Smooth muscle cell (in vitro differentiated cells): ENCODE data around the gene DFFA. TPM values are rescaled to one million over a fixed set of nuclear protein-coding genes. Genes with fewer than 3 reads are reported as not detected.
"Not testable (repeated sequence)": the region's sequence is repeated elsewhere in the genome, so short reads cannot be mapped to it uniquely, and the experiment has no call there.

Source experiments
- DNase-seq: peaks from one replicate; lab custom pipeline; 2025; ENCODE audit not compliant: unreplicated experiment; lab: John Stamatoyannopoulos, UW
- H2AFZ ChIP-seq: fragments of 200-600 bp; sonication (generic); 2 replicates; pipeline ENCODE4 v1.6.0; 2016; ENCODE audit warnings: antibody characterized with exemption, low read depth, mild to moderate bottlenecking
- H3F3A ChIP-seq: fragments of 200-600 bp; sonication (generic); 2 replicates; pipeline ENCODE4 v1.6.0; 2017; ENCODE audit warnings: antibody characterized with exemption, low read depth
- H3K27ac ChIP-seq: fragments of 200-600 bp; sonication (generic); 2 replicates; pipeline ENCODE4 v1.5.1; 2016; ENCODE audit warnings: low read depth, mild to moderate bottlenecking
- H3K27me3 ChIP-seq: fragments of 200-600 bp; sonication (generic); 2 replicates; pipeline ENCODE4 v1.6.1; 2016; ENCODE audit warnings: low read depth, mild to moderate bottlenecking
- H3K36me3 ChIP-seq: fragments of 200-600 bp; sonication (generic); 2 replicates; pipeline ENCODE4 v1.5.1; 2016; ENCODE audit warnings: low read depth
- H3K4me1 ChIP-seq: fragments of 200-600 bp; sonication (generic); 2 replicates; pipeline ENCODE4 v1.5.1; 2016; ENCODE audit warnings: low read depth
- H3K4me2 ChIP-seq: fragments of 200-600 bp; sonication (generic); 2 replicates; pipeline ENCODE4 v1.6.0; 2016; ENCODE audit warnings: mild to moderate bottlenecking
- H3K4me3 ChIP-seq: fragments of 200-600 bp; sonication (generic); 2 replicates; pipeline ENCODE4 v1.5.1; 2016; ENCODE audit warnings: mild to moderate bottlenecking
- H3K79me2 ChIP-seq: fragments of 200-600 bp; sonication (generic); 2 replicates; pipeline ENCODE4 v1.6.0; 2016; ENCODE audit warnings: low read depth, mild to moderate bottlenecking
- H3K9ac ChIP-seq: fragments of 200-600 bp; sonication (generic); 2 replicates; pipeline ENCODE4 v1.6.0; 2016; ENCODE audit warnings: low read depth
- H3K9me3 ChIP-seq: fragments of 200-600 bp; sonication (generic); replicated peaks from 2 replicates; pipeline ENCODE4 v1.5.1; 2016; ENCODE audit warnings: low read depth
- H4K20me1 ChIP-seq: fragments of 200-600 bp; sonication (generic); 2 replicates; pipeline ENCODE4 v1.6.0; 2016; ENCODE audit warnings: low read depth
- WGBS: methylation state at CpG from one replicate; pipeline ENCODE4 v1.1.7; 2016; ENCODE audit warnings: low lambda C conversion rate; 5-methylcytosine and 5-hydroxymethylcytosine counted together
- polyA plus RNA-seq: library from polyadenylated mRNA; unstranded; fragments of >200 nt; fragmentation: Nextera tagmentation; extraction: Ambion mirVana; gene quantifications from 2 replicates; pipeline ENCODE4 v1.2.1, GENCODE V29; 2016
- total RNA-seq: library from RNA; depleted of rRNA; stranded (reverse); fragments of >200 nt; gene quantifications from 2 replicates; pipeline ENCODE4 v1.2.3, GENCODE V29; 2014
- TF ChIP-seq, protein P1 (sequence below): fragments of 200-600 bp; sonication (generic); IDR thresholded peaks from 2 replicates; pipeline ENCODE4 v1.5.1; 2017; ENCODE audit warnings: borderline replicate concordance, mild to moderate bottlenecking, antibody characterized with exemption; ENCODE audit not compliant: insufficient read depth, poor library complexity, severe bottlenecking

Gene DFFA
- total and polyA plus RNA-seq, 2 experiments from 2014 or later: 27.6 to 30.0 TPM

DNA sequence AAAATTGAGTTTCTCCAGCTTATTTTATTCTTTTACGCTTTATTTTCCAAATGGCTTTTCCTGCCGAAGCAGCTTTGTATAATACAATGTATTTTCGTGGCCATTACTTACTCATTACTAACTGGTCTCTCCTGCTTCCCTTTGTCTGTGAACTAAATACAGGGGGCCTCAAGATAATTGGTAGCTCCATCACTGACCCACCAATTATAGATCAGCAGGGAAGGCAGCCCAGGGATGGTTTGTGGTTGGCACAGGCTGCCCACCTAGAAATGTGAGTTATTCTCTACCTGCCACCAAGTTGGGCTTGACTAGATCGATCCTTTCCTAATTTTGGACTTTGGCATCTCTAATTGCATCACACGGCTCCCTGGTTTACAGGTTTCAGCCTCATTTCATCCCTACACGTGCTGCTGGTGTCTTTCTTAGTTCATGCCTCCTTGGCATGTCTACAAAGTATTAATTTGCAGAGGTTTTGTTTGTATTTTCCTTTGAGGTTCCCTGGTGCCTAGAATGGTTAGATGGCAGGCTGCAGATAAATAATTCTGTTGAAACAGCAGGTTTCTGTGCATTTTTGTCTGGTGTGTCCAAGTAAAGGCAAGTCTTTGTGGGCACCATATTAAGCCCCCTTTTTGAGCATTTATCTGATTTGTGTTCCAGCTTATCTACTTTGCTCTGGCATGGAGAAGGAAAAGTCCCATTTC lies 37.6 kb upstream of the DFFA start:
- H3K79me2 ChIP-seq: peaks cover 30% of the 10 kb centered on the region
- H2AFZ ChIP-seq: no peak overlapping the region
- whole genome bisulfite sequencing: 90% methylated on average over 6 of the region's 6 CpGs
- H3K4me1 ChIP-seq: peaks cover 25% of the 10 kb centered on the region
- peaks cover 21% of the 10 kb centered on the region for H3F3A ChIP-seq
- peak overlapping the region; percentile 76 for H3K4me2 ChIP-seq
- peaks cover 97% of the 10 kb centered on the region for H4K20me1 ChIP-seq
- no peaks in the 10 kb centered on the region for H3K27me3 ChIP-seq
- H3K9me3 ChIP-seq: no peaks in the 10 kb centered on the region
- TF ChIP-seq, protein P1, sequence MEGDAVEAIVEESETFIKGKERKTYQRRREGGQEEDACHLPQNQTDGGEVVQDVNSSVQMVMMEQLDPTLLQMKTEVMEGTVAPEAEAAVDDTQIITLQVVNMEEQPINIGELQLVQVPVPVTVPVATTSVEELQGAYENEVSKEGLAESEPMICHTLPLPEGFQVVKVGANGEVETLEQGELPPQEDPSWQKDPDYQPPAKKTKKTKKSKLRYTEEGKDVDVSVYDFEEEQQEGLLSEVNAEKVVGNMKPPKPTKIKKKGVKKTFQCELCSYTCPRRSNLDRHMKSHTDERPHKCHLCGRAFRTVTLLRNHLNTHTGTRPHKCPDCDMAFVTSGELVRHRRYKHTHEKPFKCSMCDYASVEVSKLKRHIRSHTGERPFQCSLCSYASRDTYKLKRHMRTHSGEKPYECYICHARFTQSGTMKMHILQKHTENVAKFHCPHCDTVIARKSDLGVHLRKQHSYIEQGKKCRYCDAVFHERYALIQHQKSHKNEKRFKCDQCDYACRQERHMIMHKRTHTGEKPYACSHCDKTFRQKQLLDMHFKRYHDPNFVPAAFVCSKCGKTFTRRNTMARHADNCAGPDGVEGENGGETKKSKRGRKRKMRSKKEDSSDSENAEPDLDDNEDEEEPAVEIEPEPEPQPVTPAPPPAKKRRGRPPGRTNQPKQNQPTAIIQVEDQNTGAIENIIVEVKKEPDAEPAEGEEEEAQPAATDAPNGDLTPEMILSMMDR: no peak
- peak overlapping the region; percentile 83 for H3K27ac ChIP-seq
- DNase-seq: no peak
- no peak overlapping the region for H3K9ac ChIP-seq
- no peaks in the 10 kb centered on the region for H3K36me3 ChIP-seq
- H3K4me3 ChIP-seq: no peak overlapping the region

DNA sequence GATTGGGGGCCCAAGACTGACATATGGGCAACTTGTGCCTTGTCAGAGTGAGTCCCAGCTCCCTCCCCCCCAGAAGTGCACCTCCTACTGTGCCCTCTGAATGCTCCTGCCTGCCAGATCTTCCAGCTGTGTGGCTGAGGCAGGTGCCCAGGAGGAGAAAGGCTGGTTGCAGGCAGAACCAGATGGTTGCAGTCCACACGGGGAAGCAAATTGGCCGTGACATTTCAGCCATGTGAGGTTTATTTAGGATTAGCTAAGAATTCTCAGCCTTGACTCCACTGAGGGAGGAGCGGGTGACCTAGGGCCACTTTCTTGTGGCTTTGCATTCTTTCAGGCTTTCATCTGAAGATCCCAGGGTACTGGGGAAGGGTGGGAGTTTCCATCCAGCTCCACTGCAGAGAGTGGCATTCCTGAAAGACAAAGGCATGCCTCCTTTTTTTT lies 36.2 kb upstream of the DFFA start:
- H3K9ac ChIP-seq: no peak overlapping the region
- no peak overlapping the region for H2AFZ ChIP-seq
- H3K9me3 ChIP-seq: no peaks in the 10 kb centered on the region
- H3K36me3 ChIP-seq: no peaks in the 10 kb centered on the region
- H3K4me3 ChIP-seq: no peak overlapping the region
- DNase-seq: no peak
- peaks cover 21% of the 10 kb centered on the region for H3F3A ChIP-seq
- TF ChIP-seq, protein P1: no peak
- no peak overlapping the region for H3K27ac ChIP-seq
- no peaks in the 10 kb centered on the region for H3K27me3 ChIP-seq
- no peak overlapping the region for H3K4me2 ChIP-seq
- WGBS: 16% methylated on average over 3 of the region's 3 CpGs
- H3K4me1 ChIP-seq: peaks cover 20% of the 10 kb centered on the region
- peaks cover 98% of the 10 kb centered on the region for H4K20me1 ChIP-seq
- H3K79me2 ChIP-seq: peaks cover 28% of the 10 kb centered on the region

DNA sequence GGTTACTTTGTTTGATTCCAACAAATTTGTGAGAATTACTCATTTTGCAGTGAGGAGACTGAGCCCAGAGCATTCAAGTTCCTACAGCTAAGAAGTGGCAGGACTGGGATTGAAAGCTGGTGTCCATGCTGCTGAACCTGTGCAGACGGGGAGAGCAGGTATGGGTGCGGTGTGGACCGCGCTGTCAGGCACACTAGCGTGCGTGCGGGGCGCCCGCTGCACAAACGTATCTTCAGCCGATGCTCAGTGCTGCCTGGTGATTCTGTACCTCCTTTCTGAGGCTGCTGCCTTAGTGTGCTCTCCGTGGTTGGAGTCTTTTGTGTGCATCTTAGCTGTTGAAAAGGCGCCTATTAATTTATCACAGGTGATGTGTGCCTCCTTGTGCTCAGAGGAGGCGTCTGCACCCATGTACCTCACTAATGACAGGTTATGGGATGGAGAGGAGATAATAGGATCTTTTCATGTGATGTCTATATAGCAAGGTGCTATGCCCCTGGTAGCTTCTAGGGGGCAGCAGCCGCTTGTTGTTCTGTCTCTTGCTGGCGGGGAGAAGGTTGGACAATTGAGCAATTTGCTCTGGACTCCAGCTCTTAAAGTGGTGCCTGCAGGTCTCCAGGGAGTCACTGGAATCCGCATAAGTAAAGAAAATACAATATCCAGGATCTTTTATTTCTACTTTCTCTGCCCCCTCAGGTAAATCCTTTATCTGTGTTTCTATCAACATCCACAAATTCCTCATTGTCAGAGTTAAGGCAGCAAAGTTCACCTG lies 35.0 kb upstream of the DFFA start:
- Histone ChIP-seq H3K4me1 (peaks cover 20% of the 10 kb centered on the region), H3K9me3 (no peaks in the 10 kb centered on the region), H3K4me3 (no peak overlapping the region), H3K27ac (no peak overlapping the region), H2AFZ (no peak overlapping the region), H3K79me2 (peaks cover 19% of the 10 kb centered on the region), H3K9ac (no peak overlapping the region), H3K36me3 (no peaks in the 10 kb centered on the region), H3K27me3 (no peaks in the 10 kb centered on the region), H3K4me2 (no peak overlapping the region), H4K20me1 (peaks cover 98% of the 10 kb centered on the region), H3F3A (peaks cover 21% of the 10 kb centered on the region)
- no peak for DNase-seq
- WGBS: 55% methylated on average over 17 of the region's 17 CpGs
- TF ChIP-seq, protein P1: peak; percentile 79

DNA sequence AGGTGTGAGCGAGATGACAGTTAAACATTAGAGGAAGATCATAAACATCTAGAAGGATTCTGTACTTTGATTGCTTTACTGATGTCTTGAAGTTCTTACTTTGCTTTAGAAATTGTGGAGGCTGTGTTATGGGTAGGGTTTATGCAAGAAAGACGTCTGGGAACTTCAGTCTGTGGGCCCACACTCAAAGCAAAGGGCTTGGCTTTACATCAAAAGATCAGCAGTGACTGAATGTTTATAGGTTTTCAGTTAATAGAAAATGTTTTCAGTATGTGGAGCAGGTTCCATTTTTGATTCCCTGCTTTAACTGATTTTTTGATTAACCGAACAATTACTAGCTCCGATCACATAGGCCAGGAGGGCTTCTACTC lies 34.3 kb upstream of the DFFA start:
- DNase-seq: no peak
- Histone ChIP-seq H3K79me2 (peaks cover 13% of the 10 kb centered on the region), H3K27me3 (no peaks in the 10 kb centered on the region), H3K36me3 (no peaks in the 10 kb centered on the region), H4K20me1 (peaks cover 98% of the 10 kb centered on the region), H3K4me3 (no peak overlapping the region), H3K4me1 (peaks cover 20% of the 10 kb centered on the region), H3K9ac (no peak overlapping the region), H2AFZ (no peak overlapping the region), H3K4me2 (no peak overlapping the region), H3K9me3 (no peaks in the 10 kb centered on the region), H3K27ac (no peak overlapping the region), H3F3A (peaks cover 17% of the 10 kb centered on the region)
- WGBS: 83% methylated on average over 4 of the region's 4 CpGs
- TF ChIP-seq, protein P1: no peak

DNA sequence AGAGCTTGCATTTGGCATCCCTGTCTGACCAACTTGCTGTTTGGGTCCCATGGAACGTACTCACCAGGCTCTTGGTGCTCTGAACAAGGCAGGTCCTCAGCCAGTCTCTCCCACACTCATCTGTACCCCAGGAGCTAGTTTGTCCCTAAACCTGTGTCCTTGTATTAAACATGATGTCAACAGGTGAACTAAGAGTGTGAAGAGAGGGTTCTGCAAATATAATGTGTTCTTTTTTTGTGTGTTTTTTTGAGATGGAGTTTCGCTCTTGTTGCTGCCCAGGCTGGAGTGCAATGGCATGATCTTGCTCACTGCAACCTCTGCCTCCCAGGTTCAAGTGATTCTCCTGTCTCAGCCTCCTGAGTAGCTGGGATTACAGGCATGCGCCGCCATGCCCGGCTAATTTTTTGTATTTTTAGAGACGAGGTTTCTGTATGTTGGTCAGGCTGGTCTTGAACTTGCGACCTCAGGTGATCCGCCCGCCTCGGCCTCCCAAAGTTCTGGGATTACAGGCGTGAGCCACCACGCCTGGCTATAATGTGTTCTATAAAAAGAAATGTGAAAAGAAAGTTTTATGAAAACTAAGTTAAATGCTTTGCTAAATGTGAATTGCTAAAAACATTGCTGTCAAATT lies 33.8 kb upstream of the DFFA start:
- H3K4me3 ChIP-seq, H3K27ac ChIP-seq, H3K9me3 ChIP-seq, H3K27me3 ChIP-seq, H3K9ac ChIP-seq, DNase-seq, H2AFZ ChIP-seq, H3K36me3 ChIP-seq, H3K4me2 ChIP-seq: not testable (repeated sequence)
- peaks cover 97% of the 10 kb centered on the region for H4K20me1 ChIP-seq
- peaks cover 16% of the 10 kb centered on the region for H3K4me1 ChIP-seq
- WGBS: 95% methylated on average over 12 of the region's 12 CpGs
- peaks cover 16% of the 10 kb centered on the region for H3F3A ChIP-seq
- H3K79me2 ChIP-seq: peaks cover 11% of the 10 kb centered on the region
